Measurements from ENCODE around the gene SHROOM3.
A peak's percentile ranks its signal among the peaks of the same experiment; 100 is the strongest.

DNA sequence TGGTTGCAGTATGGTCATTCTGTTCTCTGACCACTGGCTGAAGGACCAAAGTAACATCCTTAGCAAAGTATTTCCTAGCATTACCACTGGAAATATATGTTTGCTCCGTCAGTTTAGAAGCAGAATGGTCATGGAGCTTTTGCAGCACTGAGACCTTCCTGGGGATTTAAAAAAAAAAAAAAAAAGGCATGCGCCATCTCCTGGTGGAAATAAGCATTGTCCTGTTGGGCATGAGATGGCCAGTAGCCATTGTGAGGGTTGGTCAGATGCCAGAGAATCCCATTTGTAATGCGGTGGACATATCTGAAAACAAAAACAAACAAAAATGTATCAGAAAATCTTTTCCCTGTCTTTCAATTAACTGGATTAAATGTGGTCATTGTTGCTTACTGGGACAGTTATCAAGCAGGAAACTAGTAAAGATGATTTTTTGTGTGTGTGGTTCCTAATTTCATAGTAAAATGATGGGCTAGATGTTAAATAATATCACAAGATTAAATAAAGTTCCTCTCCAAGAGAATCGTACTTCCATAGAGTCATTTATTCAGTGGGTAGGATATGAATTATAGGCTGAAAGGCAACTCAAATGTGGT lies 323.4 kb downstream of the SHROOM3 start:
- TF ChIP-seq, protein P1, sequence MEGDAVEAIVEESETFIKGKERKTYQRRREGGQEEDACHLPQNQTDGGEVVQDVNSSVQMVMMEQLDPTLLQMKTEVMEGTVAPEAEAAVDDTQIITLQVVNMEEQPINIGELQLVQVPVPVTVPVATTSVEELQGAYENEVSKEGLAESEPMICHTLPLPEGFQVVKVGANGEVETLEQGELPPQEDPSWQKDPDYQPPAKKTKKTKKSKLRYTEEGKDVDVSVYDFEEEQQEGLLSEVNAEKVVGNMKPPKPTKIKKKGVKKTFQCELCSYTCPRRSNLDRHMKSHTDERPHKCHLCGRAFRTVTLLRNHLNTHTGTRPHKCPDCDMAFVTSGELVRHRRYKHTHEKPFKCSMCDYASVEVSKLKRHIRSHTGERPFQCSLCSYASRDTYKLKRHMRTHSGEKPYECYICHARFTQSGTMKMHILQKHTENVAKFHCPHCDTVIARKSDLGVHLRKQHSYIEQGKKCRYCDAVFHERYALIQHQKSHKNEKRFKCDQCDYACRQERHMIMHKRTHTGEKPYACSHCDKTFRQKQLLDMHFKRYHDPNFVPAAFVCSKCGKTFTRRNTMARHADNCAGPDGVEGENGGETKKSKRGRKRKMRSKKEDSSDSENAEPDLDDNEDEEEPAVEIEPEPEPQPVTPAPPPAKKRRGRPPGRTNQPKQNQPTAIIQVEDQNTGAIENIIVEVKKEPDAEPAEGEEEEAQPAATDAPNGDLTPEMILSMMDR (conservative IDR thresholded peaks at IDR 0.05 in 1 of 2, IDR thresholded peaks at IDR 0.05 in 1 of 2; ENCODE audit: extremely low read depth in 1 of 2, insufficient read depth in 1 of 2, low read depth in 1 of 2, low read length in 2 of 2) = peak; percentile 73 to 91
- TF ChIP-seq EZH2 (IDR thresholded peaks at IDR 0.05; ENCODE audit: borderline replicate concordance, low read length) = no peak

Measured in mammary epithelial cell (primary cell).